Endothelial cell of umbilical vein (primary cell): ENCODE data around the gene AGO1. TPM values are rescaled to one million over a fixed set of nuclear protein-coding genes. Genes with fewer than 3 reads are reported as not detected.
"Not testable (repeated sequence)": the region's sequence is repeated elsewhere in the genome, so short reads cannot be mapped to it uniquely, and the experiment has no call there.

Source experiments
- BruUV-seq: library from RNA; stranded (reverse); fragments of 400-500 nt; replicated peaks from 2 replicates; lab custom pipeline; 2021; lab: Mats Ljungman, UMichigan
- CTCF ChIA-PET: fragments of 300-600, 350-600 bp; sonication (Branson Sonifier 250); formaldehyde crosslinking; loops from one replicate; lab custom pipeline; 2021; ENCODE audit warnings: antibody characterized with exemption, inconsistent platforms; lab: Charles Lee
- POLR2A ChIA-PET: fragments of 300-600, 350-600 bp; sonication (Branson Sonifier 250); formaldehyde crosslinking; loops from one replicate; lab custom pipeline; 2021; ENCODE audit warnings: antibody characterized with exemption, inconsistent platforms; lab: Charles Lee
- DNase-seq: peaks from one replicate; pipeline ENCODE4 v3.0.0-alpha.2; 2011; ENCODE audit warnings: low read depth, low spot score
- FAIRE-seq: peaks from 2 replicates; lab custom pipeline; 2011; peaks lifted over from hg19 to GRCh38; lab: Jason Lieb, UNC
- H2AFZ ChIP-seq: 2 replicates; pipeline ENCODE4 v1.6.0; 2012; ENCODE audit warnings: low read depth, low read length, control low read depth, inconsistent platforms
- H3K27ac ChIP-seq: 2 replicates; pipeline ENCODE4 v1.5.1; 2011; ENCODE audit warnings: low read depth, mild to moderate bottlenecking, control low read depth, low read length, moderate library complexity; ENCODE audit not compliant: insufficient read depth
- H3K27me3 ChIP-seq, 2 experiments: 2 replicates each; pipeline versions ENCODE4 v1.6.0 to v1.6.1; 2011; ENCODE audit warnings: low read length in 2 of 2, mixed read lengths in 1 of 2; ENCODE audit not compliant: control insufficient read depth in 2 of 2, insufficient read depth in 2 of 2
- H3K36me3 ChIP-seq, 2 experiments: 2 replicates in 1 of 2; 3 replicates in 1 of 2; pipeline ENCODE4 v1.5.1; 2011; ENCODE audit warnings: low read length in 2 of 2, mild to moderate bottlenecking in 1 of 2, moderate library complexity in 1 of 2; ENCODE audit not compliant: control insufficient read depth in 2 of 2, insufficient read depth in 2 of 2; ENCODE audit errors: extremely low read depth in 1 of 2
- H3K4me1 ChIP-seq: 3 replicates; pipeline ENCODE4 v1.5.1; 2011; ENCODE audit warnings: mild to moderate bottlenecking, low read length; ENCODE audit not compliant: control insufficient read depth, insufficient read depth; ENCODE audit errors: extremely low read depth
- H3K4me2 ChIP-seq: 2 replicates; pipeline ENCODE4 v1.6.1; 2011; ENCODE audit warnings: low read length, control low read depth, mixed read lengths; ENCODE audit not compliant: insufficient read depth
- H3K4me3 ChIP-seq, 3 experiments: fragments of 200-600 bp in 1 of 3; sonication (generic), shearing (Covaris generic) in 1 of 3; replicated peaks in 1 of 3; 2 replicates each; pipeline ENCODE4 v1.5.1; 2011 to 2016; ENCODE audit warnings: control low read depth in 3 of 3, low read length in 3 of 3, mild to moderate bottlenecking in 2 of 3, inconsistent platforms in 1 of 3, low read depth in 1 of 3, moderate library complexity in 1 of 3; ENCODE audit not compliant: insufficient read depth in 1 of 3
- H3K79me2 ChIP-seq: 2 replicates; pipeline ENCODE4 v1.6.0; 2012; ENCODE audit warnings: low read length, inconsistent platforms; ENCODE audit not compliant: control insufficient read depth, insufficient read depth
- H3K9ac ChIP-seq: replicated peaks from 2 replicates; pipeline ENCODE3; 2011; ENCODE audit warnings: low read length, control low read depth; ENCODE audit not compliant: insufficient read depth; ENCODE audit errors: extremely low read depth
- H3K9me1 ChIP-seq: replicated peaks from 3 replicates; pipeline ENCODE4 v1.6.0; 2011; ENCODE audit warnings: mild to moderate bottlenecking, low read length; ENCODE audit not compliant: control insufficient read depth, insufficient read depth; ENCODE audit errors: extremely low read depth
- H3K9me3 ChIP-seq: replicated peaks from 2 replicates; pipeline ENCODE4 v1.5.1; 2012; ENCODE audit warnings: low read length, inconsistent platforms; ENCODE audit not compliant: control insufficient read depth, insufficient read depth
- H4K20me1 ChIP-seq: replicated peaks from 2 replicates; pipeline ENCODE3; 2011; ENCODE audit warnings: mild to moderate bottlenecking, low read length; ENCODE audit not compliant: control insufficient read depth, insufficient read depth; ENCODE audit errors: extremely low read depth
- MYC ChIP-seq: IDR thresholded peaks from one replicate; pipeline ENCODE4 v1.6.1; 2011; ENCODE audit warnings: mild to moderate bottlenecking, low read depth, low read length
- POLR2AphosphoS5 ChIP-seq: IDR thresholded peaks from 2 replicates; pipeline ENCODE4 v1.6.1; 2012; ENCODE audit warnings: low read depth, mild to moderate bottlenecking, control low read depth, low read length, moderate library complexity; ENCODE audit not compliant: insufficient read depth
- dilution Hi-C: fragments of 300-500 bp; cut with MboI; formaldehyde crosslinking; loops from one replicate; pipeline ENCODE4 v1.15.0; 2019; ENCODE audit warnings: low sequenced_read_pairs; ENCODE audit not compliant: extremely low pct_ligation_motif_present
- intact Hi-C: fragments of 100-400 bp; cut with micrococcal nuclease; formaldehyde crosslinking; loops from one replicate; pipeline ENCODE4 v1.10.0; 2022
- polyA plus RNA-seq, 4 experiments: library from polyadenylated mRNA; depleted of rRNA in 3 of 4; stranded (reverse) in 3 of 4; unstranded in 1 of 4; fragments of >200 nt; gene quantifications; 2 replicates each; pipeline versions ENCODE4 v1.2.1 to v1.2.3, GENCODE V29; 2011 to 2012; ENCODE audit warnings: missing spikeins in 1 of 4
- total RNA-seq: library from RNA; stranded (reverse); gene quantifications from 2 replicates; pipeline ENCODE4 v1.2.3, GENCODE V29; 2021

Gene AGO1
- total and polyA plus RNA-seq, 2 donors (not counting 3 experiments of a cell fraction or from before 2014, with no cell fraction given) = 10.8 to 31.0 TPM

DNA sequence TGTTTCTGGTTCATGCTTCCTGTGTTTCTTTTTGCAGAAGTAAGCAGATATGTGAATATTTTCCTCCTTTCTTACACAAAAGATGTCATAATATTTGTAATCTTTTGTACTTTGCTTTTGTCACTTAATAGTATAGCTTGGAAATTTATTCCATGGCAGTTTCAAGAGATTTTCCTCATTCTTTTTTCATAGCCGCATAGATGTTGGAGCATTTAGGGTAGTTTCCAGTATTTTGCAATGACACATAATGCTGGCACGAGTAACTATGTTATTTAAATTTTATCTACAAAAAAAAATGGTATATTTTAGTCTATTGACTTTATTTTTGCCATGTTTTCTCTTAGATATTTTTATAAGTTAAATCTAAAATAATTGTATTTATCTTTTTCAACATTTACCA is 88.6 kb downstream of the AGO1 start:
- Histone ChIP-seq H3K4me3 (no peak overlapping the region), H3K9me3 (no peaks in the 10 kb centered on the region), H3K4me1 (no peaks in the 10 kb centered on the region), H2AFZ (no peak overlapping the region), H3K27me3 (no peaks in the 10 kb centered on the region), H3K36me3 (peaks cover 0 to 2% of the 10 kb centered on the region in 2 experiments), H3K79me2 (peaks cover 5% of the 10 kb centered on the region), H3K9ac (no peak overlapping the region), H4K20me1 (no peaks in the 10 kb centered on the region), H3K9me1 (no peaks in the 10 kb centered on the region), H3K27ac (no peak overlapping the region), H3K4me2 (no peak overlapping the region)
- CTCF ChIA-PET = no interaction called here
- intact Hi-C loops = no loop called here
- no peak for DNase-seq
- BruUV-seq = no TSS peak
- POLR2A ChIA-PET = no interaction called here
- dilution Hi-C loops = no loop called here
- FAIRE-seq = no peak
- TF ChIP-seq POLR2AphosphoS5 = no peak
- TF ChIP-seq MYC = no peak

DNA sequence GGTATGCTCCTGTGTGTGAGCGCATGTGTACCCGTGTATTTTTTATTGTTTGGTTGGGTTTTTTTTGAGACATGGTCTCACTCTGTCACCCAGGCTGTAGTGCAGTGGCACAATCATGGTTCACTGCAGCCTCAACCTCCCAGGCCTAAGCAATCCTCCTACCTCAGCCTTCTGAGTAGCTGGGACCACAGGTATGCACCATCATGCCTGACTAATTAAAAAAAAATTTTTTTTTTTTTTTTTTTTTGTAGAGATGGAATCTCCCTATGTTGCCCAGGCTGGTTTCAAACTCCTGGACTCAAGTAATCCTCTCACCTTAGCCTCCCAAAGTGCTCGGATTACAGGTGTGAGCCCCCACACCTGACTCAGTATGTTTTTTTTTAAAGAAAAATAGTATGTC is 89.6 kb downstream of the AGO1 start:
- dilution Hi-C loops, H3K4me1 ChIP-seq, BruUV-seq, CTCF ChIA-PET, H3K4me3 ChIP-seq, H4K20me1 ChIP-seq, DNase-seq, H3K36me3 ChIP-seq, POLR2A ChIA-PET, H3K27ac ChIP-seq, H3K9me3 ChIP-seq, H3K4me2 ChIP-seq, intact Hi-C loops, H3K9me1 ChIP-seq, H3K27me3 ChIP-seq, FAIRE-seq, H3K79me2 ChIP-seq, H2AFZ ChIP-seq, H3K9ac ChIP-seq: not testable (repeated sequence)
